GM23338 (cell line): Measurements from ENCODE around the gene WNT5A.
"Not testable (repeated sequence)": the region's sequence is repeated elsewhere in the genome, so short reads cannot be mapped to it uniquely, and the experiment has no call there.

Source experiments
- CTCF ChIP-seq, 2 experiments: fragments of 200-600 bp in 1 of 2; sonication (generic) in 1 of 2; conservative IDR thresholded peaks; 2 replicates each; pipeline versions ENCODE4 v1.5.1 to v1.6.1; 2016 to 2017; ENCODE audit warnings: antibody characterized with exemption in 2 of 2, low read depth in 2 of 2, mild to moderate bottlenecking in 2 of 2, moderate library complexity in 1 of 2
- EZH2phosphoT487 ChIP-seq: fragments of 200-600 bp; sonication (generic); IDR thresholded peaks from one replicate; pipeline ENCODE4 v1.8.1; 2018; ENCODE audit warnings: antibody characterized with exemption; ENCODE audit not compliant: unreplicated experiment
- POLR2AphosphoS5 ChIP-seq: IDR thresholded peaks from 2 replicates; pipeline ENCODE4 v1.6.1; 2016; ENCODE audit warnings: antibody characterized with exemption, low read depth
- TF ChIP-seq, protein P1 (sequence below): IDR thresholded peaks from 2 replicates; pipeline ENCODE4 v1.6.1; 2016; ENCODE audit warnings: antibody characterized with exemption

GRCh38 chr3:55505102-55505501 is 18.0 kb upstream of the WNT5A start:
- TF ChIP-seq CTCF (conservative IDR thresholded peaks at IDR 0.05; ENCODE audit: low read depth in 2 of 2), result peak; percentile 53 to 82
- TF ChIP-seq EZH2phosphoT487, POLR2AphosphoS5: not testable (repeated sequence)
- TF ChIP-seq, protein P1, sequence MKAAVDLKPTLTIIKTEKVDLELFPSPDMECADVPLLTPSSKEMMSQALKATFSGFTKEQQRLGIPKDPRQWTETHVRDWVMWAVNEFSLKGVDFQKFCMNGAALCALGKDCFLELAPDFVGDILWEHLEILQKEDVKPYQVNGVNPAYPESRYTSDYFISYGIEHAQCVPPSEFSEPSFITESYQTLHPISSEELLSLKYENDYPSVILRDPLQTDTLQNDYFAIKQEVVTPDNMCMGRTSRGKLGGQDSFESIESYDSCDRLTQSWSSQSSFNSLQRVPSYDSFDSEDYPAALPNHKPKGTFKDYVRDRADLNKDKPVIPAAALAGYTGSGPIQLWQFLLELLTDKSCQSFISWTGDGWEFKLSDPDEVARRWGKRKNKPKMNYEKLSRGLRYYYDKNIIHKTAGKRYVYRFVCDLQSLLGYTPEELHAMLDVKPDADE, result not testable (repeated sequence)
